HG02798 (cell line): ENCODE data around the gene OXNAD1.
A peak's percentile ranks its signal among the peaks of the same experiment; 100 is the strongest.

Source experiments
- ATAC-seq: cut with Tn5 transposase; IDR thresholded peaks from one replicate; pipeline ENCODE4 v1.9.1; 2021; ENCODE audit warnings: mild to moderate bottlenecking; ENCODE audit not compliant: unreplicated experiment, poor library complexity

The OXNAD1 gene

GRCh38 chr3:16322189-16322588 lies 57.2 kb downstream of the OXNAD1 start:
- ATAC-seq = no peak

- ATAC-seq = no peak
Measured at GRCh38 chr3:16323737-16324136, 58.7 kb downstream of the OXNAD1 start.

- ATAC-seq = no peak
Measured at GRCh38 chr3:16325850-16326249, 60.8 kb downstream of the OXNAD1 start.

GRCh38 chr3:16326724-16327349 lies 61.8 kb downstream of the OXNAD1 start:
- no peak for ATAC-seq

- ATAC-seq = no peak
Measured at GRCh38 chr3:16328124-16328523, 63.1 kb downstream of the OXNAD1 start.

- no peak for ATAC-seq
Measured at GRCh38 chr3:16329036-16329825, 64.2 kb downstream of the OXNAD1 start.

GRCh38 chr3:16329826-16330129 lies 64.8 kb downstream of the OXNAD1 start:
- no peak for ATAC-seq

- ATAC-seq = no peak
Measured at GRCh38 chr3:16330351-16330750, 65.3 kb downstream of the OXNAD1 start.

GRCh38 chr3:16331319-16331883 lies 66.4 kb downstream of the OXNAD1 start:
- no peak for ATAC-seq

- no peak for ATAC-seq
Measured at GRCh38 chr3:16332904-16333426, 68.0 kb downstream of the OXNAD1 start.

- ATAC-seq = no peak
Measured at GRCh38 chr3:16334909-16335308, 69.9 kb downstream of the OXNAD1 start.

GRCh38 chr3:16335333-16335732 lies 70.3 kb downstream of the OXNAD1 start:
- no peak for ATAC-seq

GRCh38 chr3:16335772-16336645 lies 71.0 kb downstream of the OXNAD1 start:
- ATAC-seq = no peak

GRCh38 chr3:16336825-16337224 lies 71.8 kb downstream of the OXNAD1 start:
- ATAC-seq = no peak

GRCh38 chr3:16337856-16338540 lies 73.0 kb downstream of the OXNAD1 start:
- ATAC-seq = peak; percentile 65

- ATAC-seq = no peak
Measured at GRCh38 chr3:16338999-16339398, 74.0 kb downstream of the OXNAD1 start.

GRCh38 chr3:16343101-16343500 lies 78.1 kb downstream of the OXNAD1 start:
- no peak for ATAC-seq

- ATAC-seq = no peak
Measured at GRCh38 chr3:16346413-16347081, 81.5 kb downstream of the OXNAD1 start.

- ATAC-seq = no peak
Measured at GRCh38 chr3:16347548-16347947, 82.5 kb downstream of the OXNAD1 start.
